GM12892 (cell line): Measurements from ENCODE around the gene ZCCHC13. TPM values are rescaled to one million over a fixed set of nuclear protein-coding genes. Genes with fewer than 3 reads are reported as not detected.
"Not testable (repeated sequence)": the region's sequence is repeated elsewhere in the genome, so short reads cannot be mapped to it uniquely, and the experiment has no call there.

ENCODE experiments used
- DNase-seq: peaks from one replicate; pipeline ENCODE4 v3.0.0; 2011; ENCODE audit not compliant: insufficient read length
- FAIRE-seq: peaks from 2 replicates; lab custom pipeline; 2011; peaks lifted over from hg19 to GRCh38; lab: Jason Lieb, UNC
- POLR2A ChIP-seq: IDR thresholded peaks from 2 replicates; pipeline ENCODE4 v1.6.1; 2011; ENCODE audit warnings: low read depth, low read length, control low read depth
- POLR2AphosphoS5 ChIP-seq: IDR thresholded peaks from 2 replicates; pipeline ENCODE4 v1.6.1; 2011; ENCODE audit warnings: low read depth, low read length, control low read depth
- TAF1 ChIP-seq: IDR thresholded peaks from 2 replicates; pipeline ENCODE4 v1.6.1; 2011; ENCODE audit warnings: low read depth, mild to moderate bottlenecking, control low read depth, low read length, borderline replicate concordance
- polyA plus RNA-seq: library from polyadenylated mRNA; unstranded; fragments of >200 nt; gene quantifications from one replicate; pipeline ENCODE4 v1.2.1, GENCODE V29; 2012; ENCODE audit warnings: missing spikeins, inconsistent platforms; ENCODE audit not compliant: missing spikeins

The ZCCHC13 gene
- polyA plus RNA-seq = not detected

GRCh38 chrX:74304016-74304415 lies at the start of gene ZCCHC13:
Gene ZCCHC13 (plus strand): TSS chrX:74304180. CDS start chrX:74304267, 87 bp downstream.
- DNase-seq = no peak
- no peak for TF ChIP-seq POLR2AphosphoS5
- no peak for TF ChIP-seq TAF1
- TF ChIP-seq POLR2A = no peak
- no peak for FAIRE-seq

DNA sequence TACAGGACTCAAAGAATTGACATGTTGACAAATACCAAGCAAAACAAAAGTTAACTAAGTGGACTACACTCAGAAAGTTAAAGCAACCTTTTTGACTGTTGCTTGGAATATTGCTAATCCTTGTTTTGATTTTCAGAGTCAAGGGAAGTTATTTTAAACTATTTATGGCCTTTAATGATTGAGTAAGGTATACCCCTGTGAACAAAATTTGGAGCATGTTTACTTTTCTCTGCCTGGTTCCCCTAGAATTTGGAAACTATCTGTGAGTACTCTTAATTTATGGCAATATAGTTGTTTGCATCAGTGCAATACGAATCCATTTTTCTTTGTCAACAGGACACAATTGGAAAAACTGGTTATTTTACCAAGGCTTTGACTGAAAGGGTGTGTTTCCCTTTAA lies 45.9 kb upstream of the ZCCHC13 start:
- FAIRE-seq, DNase-seq: not testable (repeated sequence)

GRCh38 chrX:74259885-74260491 lies 44.0 kb upstream of the ZCCHC13 start:
- DNase-seq = no peak
- no peak for FAIRE-seq
- TF ChIP-seq POLR2A (no peak), POLR2AphosphoS5 (no peak), TAF1 (no peak)

DNA sequence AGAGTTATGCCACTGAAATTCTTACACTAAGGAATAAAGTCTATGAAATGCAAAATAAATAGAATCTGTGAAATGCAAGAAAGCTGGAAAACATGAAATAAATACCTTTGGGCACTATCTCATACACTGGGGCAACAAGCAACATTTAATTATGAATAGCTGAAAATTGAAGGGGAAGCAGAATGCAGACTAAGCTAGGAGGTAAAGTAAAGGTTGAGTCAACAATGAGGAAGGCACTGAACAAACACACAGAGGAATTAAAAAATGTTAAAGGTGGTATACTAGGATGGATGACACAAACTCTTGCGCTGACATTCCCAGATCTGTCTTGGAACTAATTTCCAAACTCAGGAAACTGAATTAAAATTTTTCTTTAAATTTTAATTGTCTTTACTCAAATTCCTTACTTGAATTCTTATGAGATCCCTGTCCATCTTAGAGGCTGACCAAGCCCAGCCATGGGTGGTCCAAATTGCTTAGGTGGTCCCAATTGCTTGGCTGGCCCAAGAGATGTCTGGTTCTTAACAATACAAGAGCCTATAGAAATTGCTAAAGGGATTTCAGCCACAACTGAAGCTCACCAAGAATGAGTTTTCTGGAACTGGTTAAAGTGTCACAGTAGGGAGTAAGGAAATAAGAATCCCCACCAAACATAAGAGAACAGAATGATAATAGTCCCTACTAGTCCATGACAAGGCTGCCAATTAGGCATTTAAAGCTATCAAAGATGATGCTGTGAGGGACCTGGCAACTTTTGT lies 41.3 kb upstream of the ZCCHC13 start:
- FAIRE-seq (no peak), DNase-seq (no peak)
- TF ChIP-seq POLR2A = no peak

GRCh38 chrX:74270393-74270792 lies 33.6 kb upstream of the ZCCHC13 start:
- peak; percentile 50 for FAIRE-seq

DNA sequence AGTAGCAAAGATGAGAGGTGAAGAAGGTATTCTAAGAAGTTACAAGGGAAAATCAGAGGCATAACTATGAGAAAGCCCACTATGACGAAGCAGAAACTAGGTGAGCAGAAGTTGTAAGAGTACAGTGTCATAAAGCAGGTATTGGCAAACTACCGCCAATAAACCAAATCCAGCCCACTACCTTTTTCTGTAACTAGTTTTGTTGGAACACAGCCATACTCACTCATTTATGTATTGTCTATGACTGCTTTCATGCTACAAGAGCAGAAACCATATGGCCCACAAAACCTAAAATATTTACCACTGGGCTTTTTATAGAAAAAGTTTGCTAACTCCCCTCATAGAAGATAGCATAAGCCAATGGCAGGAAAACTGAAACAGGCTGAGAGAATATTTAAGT lies 31.8 kb upstream of the ZCCHC13 start:
- no peak for FAIRE-seq
- TF ChIP-seq POLR2A (no peak), TAF1 (no peak), POLR2AphosphoS5 (no peak)
- DNase-seq = no peak

More at GRCh38 chrX:74270393-74270792, 33.6 kb upstream of the ZCCHC13 start:
- TF ChIP-seq POLR2AphosphoS5 (no peak), TAF1 (no peak), POLR2A (no peak)
- no peak for DNase-seq

DNA sequence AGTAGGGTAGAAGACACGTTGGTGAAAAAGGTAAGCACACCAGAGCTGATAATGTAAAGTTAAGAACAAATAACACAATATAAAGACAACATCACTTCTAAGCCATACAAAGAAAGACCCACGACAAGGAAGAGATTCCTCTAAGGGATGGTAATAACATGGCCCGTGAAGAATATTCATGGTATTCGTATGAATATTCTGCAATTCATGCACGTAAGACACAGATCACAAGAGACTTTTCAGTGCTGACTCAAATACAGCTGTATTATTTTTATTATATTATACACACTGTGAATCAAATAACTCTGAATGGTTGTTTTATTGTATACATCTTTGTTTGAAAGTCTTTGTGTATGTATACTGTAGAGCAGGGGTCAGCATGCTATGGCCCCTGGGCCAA lies 29.5 kb upstream of the ZCCHC13 start:
- FAIRE-seq = no peak
- no peak for TF ChIP-seq TAF1
- no peak for TF ChIP-seq POLR2AphosphoS5
- no peak for DNase-seq

- no peak for FAIRE-seq
- no peak for DNase-seq
- no peak for TF ChIP-seq POLR2AphosphoS5
- TF ChIP-seq TAF1 = no peak
- no peak for TF ChIP-seq POLR2A
Observed at GRCh38 chrX:74277320-74277719, 26.7 kb upstream of the ZCCHC13 start.

DNA sequence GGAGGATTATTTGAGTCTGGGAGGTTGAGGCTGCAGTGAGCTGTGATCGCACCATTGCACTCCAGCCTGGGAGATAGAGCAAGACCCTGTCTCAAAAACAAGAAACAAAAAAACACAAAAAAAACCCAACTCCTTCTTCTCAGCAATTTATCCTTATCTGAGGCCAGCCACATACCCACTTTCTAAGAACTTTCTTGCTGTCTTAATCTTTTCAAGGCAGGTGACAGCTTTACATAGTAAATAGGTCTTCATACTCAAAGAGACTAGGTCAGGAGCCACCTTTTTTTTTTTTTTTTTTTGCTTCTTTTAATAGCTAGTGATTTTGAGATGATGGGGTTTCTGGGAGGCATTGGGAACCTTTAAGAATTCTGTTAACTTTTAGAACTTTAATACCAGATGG lies 26.1 kb upstream of the ZCCHC13 start:
- no peak for DNase-seq
- FAIRE-seq = no peak
- TF ChIP-seq POLR2AphosphoS5 (no peak), POLR2A (no peak), TAF1 (no peak)

- no peak for DNase-seq
- TF ChIP-seq TAF1 = no peak
- no peak for TF ChIP-seq POLR2A
- no peak for TF ChIP-seq POLR2AphosphoS5
- no peak for FAIRE-seq
Observed at GRCh38 chrX:74280759-74281158, 23.2 kb upstream of the ZCCHC13 start.

- no peak for FAIRE-seq
- no peak for TF ChIP-seq POLR2A
- TF ChIP-seq TAF1 = no peak
- TF ChIP-seq POLR2AphosphoS5 = no peak
Observed at GRCh38 chrX:74284391-74284952, 19.5 kb upstream of the ZCCHC13 start.

More at GRCh38 chrX:74284391-74284952, 19.5 kb upstream of the ZCCHC13 start:
- no peak for DNase-seq
